ENCODE data around the gene PSMD6. TPM values are rescaled to one million over a fixed set of nuclear protein-coding genes. Genes with fewer than 3 reads are reported as not detected.
A peak's percentile ranks its signal among the peaks of the same experiment; 100 is the strongest.

Gene PSMD6
- total and polyA plus RNA-seq, 10 donors, result 49.0 to 75.8 (median 59.6) TPM

DNA sequence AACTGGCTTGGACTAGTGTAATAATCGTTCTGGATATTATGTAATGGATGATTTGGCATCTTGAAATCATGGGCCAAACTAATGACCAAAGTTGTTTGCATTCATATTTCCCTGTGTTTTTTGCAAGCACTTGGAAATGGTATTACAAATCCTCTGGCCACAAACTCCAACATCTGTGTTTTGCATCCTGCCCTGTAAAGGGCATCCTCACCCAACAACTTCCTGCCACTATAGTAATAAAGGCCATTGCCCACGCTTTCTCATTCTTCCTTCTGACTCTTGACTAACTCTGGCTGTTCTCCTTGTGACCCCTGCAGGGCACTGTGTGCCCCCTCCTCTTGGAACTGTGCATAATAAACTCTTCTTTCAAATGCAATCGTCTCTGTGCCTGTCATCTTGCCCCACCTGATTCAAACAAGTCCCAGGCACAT, 25.4 kb upstream of the PSMD6 start:
- Histone ChIP-seq H3K9me3 (no peaks in the 10 kb centered on the region), H3K27ac (no peak overlapping the region), H3K4me3 (no peak overlapping the region), H3K27me3 (replicated peaks in 1 of 7) (peaks cover 0 to 16% (median 0%) of the 10 kb centered on the region in 7 donors), H3K36me3 (no peaks in the 10 kb centered on the region), H3K4me1 (peaks cover 0 to 6% (median 0%) of the 10 kb centered on the region in 6 donors)
- WGBS, 5 donors, result 9 to 27% (median 11%) methylated on average over 3 of the region's 3 CpGs
- TF ChIP-seq, protein P1, sequence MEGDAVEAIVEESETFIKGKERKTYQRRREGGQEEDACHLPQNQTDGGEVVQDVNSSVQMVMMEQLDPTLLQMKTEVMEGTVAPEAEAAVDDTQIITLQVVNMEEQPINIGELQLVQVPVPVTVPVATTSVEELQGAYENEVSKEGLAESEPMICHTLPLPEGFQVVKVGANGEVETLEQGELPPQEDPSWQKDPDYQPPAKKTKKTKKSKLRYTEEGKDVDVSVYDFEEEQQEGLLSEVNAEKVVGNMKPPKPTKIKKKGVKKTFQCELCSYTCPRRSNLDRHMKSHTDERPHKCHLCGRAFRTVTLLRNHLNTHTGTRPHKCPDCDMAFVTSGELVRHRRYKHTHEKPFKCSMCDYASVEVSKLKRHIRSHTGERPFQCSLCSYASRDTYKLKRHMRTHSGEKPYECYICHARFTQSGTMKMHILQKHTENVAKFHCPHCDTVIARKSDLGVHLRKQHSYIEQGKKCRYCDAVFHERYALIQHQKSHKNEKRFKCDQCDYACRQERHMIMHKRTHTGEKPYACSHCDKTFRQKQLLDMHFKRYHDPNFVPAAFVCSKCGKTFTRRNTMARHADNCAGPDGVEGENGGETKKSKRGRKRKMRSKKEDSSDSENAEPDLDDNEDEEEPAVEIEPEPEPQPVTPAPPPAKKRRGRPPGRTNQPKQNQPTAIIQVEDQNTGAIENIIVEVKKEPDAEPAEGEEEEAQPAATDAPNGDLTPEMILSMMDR (IDR thresholded peaks at IDR 0.05 in 8 of 11, conservative IDR thresholded peaks at IDR 0.05 in 3 of 11), result no peak
- TF ChIP-seq POLR2AphosphoS5 (IDR thresholded peaks at IDR 0.05) (no peak), POLR2A (IDR thresholded peaks at IDR 0.05) (no peak)
- intact Hi-C loops (cut with DNase I; ENCODE audit: low total_unique reads), result no loop called here
- DNase-seq, result no peak

DNA sequence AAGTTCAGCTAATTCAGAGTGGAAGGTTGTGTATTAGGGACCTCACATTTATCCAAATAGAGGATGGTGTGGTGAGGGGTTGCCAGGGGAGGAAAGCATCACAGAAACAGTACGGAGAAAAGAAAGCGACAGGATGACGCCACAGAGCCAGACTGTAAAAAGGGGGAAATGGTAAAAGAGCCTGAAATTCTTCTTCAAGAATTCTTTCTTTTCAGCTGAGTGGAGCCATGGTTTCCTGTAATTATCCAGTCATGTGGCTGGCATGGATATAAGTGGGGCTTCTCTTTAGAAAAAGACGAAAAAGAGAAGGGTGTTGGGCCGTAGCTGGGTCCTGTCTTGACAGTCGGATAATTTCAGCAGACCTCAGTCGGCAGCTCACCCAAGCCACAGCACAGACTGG, 24.5 kb upstream of the PSMD6 start:
- no peak for DNase-seq
- H3K4me3 ChIP-seq, result no peak overlapping the region
- no peaks in the 10 kb centered on the region for H3K9me3 ChIP-seq
- TF ChIP-seq, protein P1 (IDR thresholded peaks at IDR 0.05 in 8 of 11, conservative IDR thresholded peaks at IDR 0.05 in 3 of 11), result no peak
- no peak for TF ChIP-seq POLR2A (IDR thresholded peaks at IDR 0.05)
- no peak for TF ChIP-seq POLR2AphosphoS5 (IDR thresholded peaks at IDR 0.05)
- H3K27me3 ChIP-seq (replicated peaks in 1 of 7), result peaks cover 0 to 16% (median 0%) of the 10 kb centered on the region in 7 donors
- intact Hi-C loops (cut with DNase I; ENCODE audit: low total_unique reads), result no loop called here
- H3K36me3 ChIP-seq, result no peaks in the 10 kb centered on the region
- peaks cover 0 to 6% (median 0%) of the 10 kb centered on the region in 6 donors for H3K4me1 ChIP-seq
- H3K27ac ChIP-seq, result peak overlapping the region in 1 of 8 donors; percentile 3
- WGBS, 5 donors, result 53 to 72% (median 65%) methylated on average over 7 of the region's 7 CpGs

DNA sequence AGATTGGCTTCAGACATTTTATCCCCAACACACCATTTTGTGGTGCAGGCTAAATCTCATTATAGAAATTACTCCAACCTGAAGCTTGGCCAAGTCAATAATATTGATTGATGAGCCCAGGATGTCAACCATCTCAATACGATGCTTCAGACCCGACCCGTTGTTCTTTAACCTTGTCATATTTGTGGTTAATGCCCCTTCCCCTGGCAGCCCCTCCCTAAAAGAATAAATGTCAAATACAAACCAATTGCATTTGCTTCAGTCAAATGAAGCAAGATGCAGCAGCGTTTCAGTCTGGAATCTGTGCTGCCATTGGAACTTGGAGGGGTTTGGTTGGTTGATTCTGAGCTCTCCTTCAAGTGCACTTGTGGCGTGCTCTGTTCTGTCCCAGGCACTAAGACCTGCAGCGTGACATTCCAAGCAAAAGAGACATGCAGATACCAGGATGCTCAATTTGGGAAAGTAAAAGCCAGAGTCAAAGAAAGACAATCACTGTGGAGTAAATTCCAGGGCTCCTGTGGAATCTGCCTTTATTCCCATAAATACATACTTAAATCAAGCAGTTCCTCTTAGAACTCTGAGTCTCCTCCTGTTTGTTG, 23.8 kb upstream of the PSMD6 start:
- WGBS, 5 donors, result 38 to 63% (median 56%) methylated on average over 6 of the region's 6 CpGs

DNA sequence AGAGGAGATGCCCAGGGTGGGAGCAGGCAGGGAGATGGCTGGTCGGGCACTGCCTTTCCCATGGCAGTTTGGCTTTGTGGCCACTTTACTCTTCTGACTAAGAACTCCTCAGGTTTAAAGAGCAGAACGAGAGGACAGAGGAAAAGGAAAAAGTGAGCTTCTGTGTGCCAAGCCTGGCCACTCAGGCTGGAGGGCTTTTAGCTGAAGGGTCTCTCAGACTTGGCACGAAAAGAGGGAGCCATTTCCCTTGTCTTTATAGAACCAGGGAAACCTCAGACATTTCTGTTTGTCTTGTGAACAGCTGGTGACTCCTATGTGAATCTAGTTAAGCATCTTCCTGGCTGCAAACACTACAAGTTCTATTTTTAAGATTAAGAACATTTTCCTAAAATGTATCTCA, 23.3 kb upstream of the PSMD6 start:
- peaks cover 0 to 6% (median 0%) of the 10 kb centered on the region in 6 donors for H3K4me1 ChIP-seq
- whole genome bisulfite sequencing, 5 donors, result 66 to 81% (median 76%) methylated on average over 3 of the region's 3 CpGs
- no peaks in the 10 kb centered on the region for H3K9me3 ChIP-seq
- no peak overlapping the region for H3K27ac ChIP-seq
- TF ChIP-seq, protein P1 (IDR thresholded peaks at IDR 0.05 in 8 of 11, conservative IDR thresholded peaks at IDR 0.05 in 3 of 11), result no peak
- TF ChIP-seq POLR2AphosphoS5 (IDR thresholded peaks at IDR 0.05), result no peak
- TF ChIP-seq POLR2A (IDR thresholded peaks at IDR 0.05), result no peak
- H3K36me3 ChIP-seq, result no peaks in the 10 kb centered on the region
- H3K27me3 ChIP-seq (replicated peaks in 1 of 7), result peaks cover 0 to 16% (median 0%) of the 10 kb centered on the region in 7 donors
- intact Hi-C loops (cut with DNase I; ENCODE audit: low total_unique reads), result no loop called here
- H3K4me3 ChIP-seq, result no peak overlapping the region
- DNase-seq, result no peak

More for the DNA sequence above, 23.8 kb upstream of the PSMD6 start:
- Histone ChIP-seq H3K27ac (no peak overlapping the region), H3K27me3 (replicated peaks in 1 of 7) (peaks cover 0 to 16% (median 0%) of the 10 kb centered on the region in 7 donors), H3K36me3 (no peaks in the 10 kb centered on the region), H3K9me3 (no peaks in the 10 kb centered on the region), H3K4me3 (no peak overlapping the region), H3K4me1 (peaks cover 0 to 6% (median 0%) of the 10 kb centered on the region in 6 donors)
- intact Hi-C loops (cut with DNase I; ENCODE audit: low total_unique reads), result no loop called here
- DNase-seq, result no peak
- no peak for TF ChIP-seq POLR2AphosphoS5 (IDR thresholded peaks at IDR 0.05)
- TF ChIP-seq, protein P1 (IDR thresholded peaks at IDR 0.05 in 8 of 11, conservative IDR thresholded peaks at IDR 0.05 in 3 of 11), result no peak
- no peak for TF ChIP-seq POLR2A (IDR thresholded peaks at IDR 0.05)

Data from spleen (tissue), 11 donors.